Pancreas (tissue), 10 donors: ENCODE results near the gene FTCD. TPM values are rescaled to one million over a fixed set of nuclear protein-coding genes. Genes with fewer than 3 reads are reported as not detected.

ENCODE experiments used
- ATAC-seq, 4 donors: fragments of 200-7000 bp; cut with Tn5 transposase; one replicate each; pipeline versions ENCODE4 v1.8.0 to v1.9.1; 2020; ENCODE audit warnings: mild to moderate bottlenecking in 4 of 4, moderate library complexity in 4 of 4
- DNase-seq, 6 donors: peaks; one replicate each; pipeline ENCODE4 v3.0.0-alpha.2; 2020
- FAIRE-seq: peaks from 2 replicates; lab custom pipeline; 2012; peaks lifted over from hg19 to GRCh38; lab: Jason Lieb, UNC
- H3K27ac ChIP-seq, 4 donors: fragments of 200-600 bp; sonication (generic); 1 replicate in 3 of 4; 2 replicates in 1 of 4; pipeline versions ENCODE4 v1.5.0 to v1.8.0; 2020
- H3K27me3 ChIP-seq, 4 donors: fragments of 200-600 bp; one replicate each; pipeline ENCODE4 v1.8.0; 2021
- H3K36me3 ChIP-seq, 3 donors: fragments of 200-600 bp; sonication (generic) in 1 of 3; one replicate each; pipeline versions ENCODE4 v1.5.0 to v1.8.0; 2020 to 2021
- H3K4me1 ChIP-seq, 3 donors: fragments of 200-600 bp; one replicate each; pipeline ENCODE4 v1.8.0; 2021
- H3K4me3 ChIP-seq, 4 donors: fragments of 200-600 bp; sonication (generic) in 2 of 4; one replicate each; pipeline versions ENCODE4 v1.5.0 to v1.8.0; 2020 to 2021
- H3K9me3 ChIP-seq, 4 donors: fragments of 200-600 bp; one replicate each; pipeline ENCODE4 v1.8.0; 2021
- WGBS, 2 donors: extraction: QIAGEN DNeasy Blood & Tissue Kit; methylation state at CpG; one replicate each; pipeline ENCODE4 v1.1.7; 2013; 5-methylcytosine and 5-hydroxymethylcytosine counted together
- intact Hi-C, 3 donors: fragments of 100-400 bp; cut with DNase I; formaldehyde crosslinking; loops; one replicate each; pipeline versions ENCODE4 v1.11.1 to v1.14.2; 2022
- polyA plus RNA-seq, 2 donors: library from polyadenylated mRNA; stranded (reverse); fragments of 200-250 nt; gene quantifications; one replicate each; pipeline ENCODE4 v1.2.3, GENCODE V29; 2013
- total RNA-seq, 6 donors: library from RNA; stranded (reverse); fragmentation: NEBNext Ultra II Directional in 4 of 6; extraction: Animal tissue kit (Norgen Biotek cat#: 25700) in 4 of 6; gene quantifications; one replicate each; pipeline versions ENCODE4 v1.2.1 to v1.2.4, GENCODE V29; 2021 to 2023
- TF ChIP-seq, protein P1 (sequence below), 4 donors: fragments of 200-600 bp; sonication (generic) in 3 of 4; IDR thresholded peaks; one replicate each; pipeline versions ENCODE4 v1.5.0 to v1.8.0; 2021; ENCODE audit warnings: antibody characterized with exemption in 4 of 4
- donor health status: healthy with polysubstance abuse.
- donor health status: DM: no; HTN: no; CAD: no; lungs with moderate emphysema.
- donor health status: DM: no; HTN: no; CAD: no.
- donor health status: control.
- donor health status: control.
- donor health status: Bipolar disorder and iron deficiency.
- donor health status: DM: yes; HTN: yes; CAD: no.
- donor health status: DM: no; HTN: no; CAD: no.
- donor health status: DM: no; HTN: no; CAD: no.
- donor health status: DM: yes; HTN: yes; CAD: no.

Gene FTCD
- total and polyA plus RNA-seq, 8 donors: 0.31 to 14.0 (median 0.54) TPM

DNA sequence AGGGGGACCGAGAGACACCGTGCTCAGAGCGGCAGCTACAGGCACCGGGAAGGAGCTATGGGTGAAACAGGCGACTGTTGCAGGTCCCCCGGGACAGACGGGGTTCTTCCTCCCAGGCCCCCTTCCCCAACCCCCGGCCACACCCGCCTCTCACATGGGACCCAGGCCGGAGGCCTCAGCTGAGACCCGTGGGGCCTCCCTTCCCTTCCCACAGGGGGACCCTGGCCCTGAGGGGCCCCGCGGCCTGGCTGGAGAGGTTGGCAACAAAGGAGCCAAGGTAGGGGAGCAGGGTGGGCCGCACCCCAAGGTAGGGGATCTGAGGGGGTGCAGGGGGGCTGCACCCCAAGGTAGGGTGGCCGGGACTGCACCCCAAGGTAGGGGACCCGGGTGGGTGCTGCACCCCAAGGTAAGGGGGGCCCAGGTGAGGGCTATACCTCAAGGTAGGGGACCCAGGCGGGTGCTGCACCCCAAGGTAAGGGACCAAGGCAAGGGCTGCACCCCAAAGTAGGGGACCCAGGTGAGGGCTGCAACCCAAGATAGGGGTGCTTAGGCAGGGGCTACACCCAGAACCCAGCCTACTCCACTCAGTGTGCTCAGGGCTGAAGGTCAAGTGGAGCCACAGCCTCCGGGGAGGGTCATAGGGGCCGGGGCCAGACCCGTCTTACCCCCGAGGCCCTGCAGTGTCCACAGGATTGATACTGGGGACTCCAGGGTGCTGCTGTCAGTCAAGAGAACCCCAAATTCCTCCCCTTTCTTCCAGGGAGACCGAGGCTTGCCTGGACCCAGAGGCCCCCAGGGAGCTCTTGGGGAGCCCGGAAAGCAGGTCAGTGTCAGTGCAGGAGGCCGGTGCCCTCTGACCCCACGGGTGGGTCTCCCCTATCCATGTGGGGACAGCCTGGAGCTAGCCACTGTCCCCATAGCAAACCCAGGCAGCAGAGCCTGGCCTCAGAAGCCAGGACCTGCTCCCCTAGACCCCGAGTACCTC is 34.8 kb downstream of the FTCD start:
- intact Hi-C loops: no loop called here
- TF ChIP-seq, protein P1, sequence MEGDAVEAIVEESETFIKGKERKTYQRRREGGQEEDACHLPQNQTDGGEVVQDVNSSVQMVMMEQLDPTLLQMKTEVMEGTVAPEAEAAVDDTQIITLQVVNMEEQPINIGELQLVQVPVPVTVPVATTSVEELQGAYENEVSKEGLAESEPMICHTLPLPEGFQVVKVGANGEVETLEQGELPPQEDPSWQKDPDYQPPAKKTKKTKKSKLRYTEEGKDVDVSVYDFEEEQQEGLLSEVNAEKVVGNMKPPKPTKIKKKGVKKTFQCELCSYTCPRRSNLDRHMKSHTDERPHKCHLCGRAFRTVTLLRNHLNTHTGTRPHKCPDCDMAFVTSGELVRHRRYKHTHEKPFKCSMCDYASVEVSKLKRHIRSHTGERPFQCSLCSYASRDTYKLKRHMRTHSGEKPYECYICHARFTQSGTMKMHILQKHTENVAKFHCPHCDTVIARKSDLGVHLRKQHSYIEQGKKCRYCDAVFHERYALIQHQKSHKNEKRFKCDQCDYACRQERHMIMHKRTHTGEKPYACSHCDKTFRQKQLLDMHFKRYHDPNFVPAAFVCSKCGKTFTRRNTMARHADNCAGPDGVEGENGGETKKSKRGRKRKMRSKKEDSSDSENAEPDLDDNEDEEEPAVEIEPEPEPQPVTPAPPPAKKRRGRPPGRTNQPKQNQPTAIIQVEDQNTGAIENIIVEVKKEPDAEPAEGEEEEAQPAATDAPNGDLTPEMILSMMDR (IDR thresholded peaks at IDR 0.05): no peak
- ATAC-seq: no peak
- Histone ChIP-seq H3K4me1 (no peaks in the 10 kb centered on the region), H3K27me3 (no peaks in the 10 kb centered on the region), H3K36me3 (no peaks in the 10 kb centered on the region), H3K27ac (no peak overlapping the region), H3K9me3 (no peaks in the 10 kb centered on the region), H3K4me3 (no peak overlapping the region)
- WGBS, 2 donors: 62 to 80% methylated on average over 24 to 26 of the region's 26 CpGs
- FAIRE-seq: no peak
- DNase-seq: peak in 4 of 6 donors; percentile 11 to 75 (median 30)

DNA sequence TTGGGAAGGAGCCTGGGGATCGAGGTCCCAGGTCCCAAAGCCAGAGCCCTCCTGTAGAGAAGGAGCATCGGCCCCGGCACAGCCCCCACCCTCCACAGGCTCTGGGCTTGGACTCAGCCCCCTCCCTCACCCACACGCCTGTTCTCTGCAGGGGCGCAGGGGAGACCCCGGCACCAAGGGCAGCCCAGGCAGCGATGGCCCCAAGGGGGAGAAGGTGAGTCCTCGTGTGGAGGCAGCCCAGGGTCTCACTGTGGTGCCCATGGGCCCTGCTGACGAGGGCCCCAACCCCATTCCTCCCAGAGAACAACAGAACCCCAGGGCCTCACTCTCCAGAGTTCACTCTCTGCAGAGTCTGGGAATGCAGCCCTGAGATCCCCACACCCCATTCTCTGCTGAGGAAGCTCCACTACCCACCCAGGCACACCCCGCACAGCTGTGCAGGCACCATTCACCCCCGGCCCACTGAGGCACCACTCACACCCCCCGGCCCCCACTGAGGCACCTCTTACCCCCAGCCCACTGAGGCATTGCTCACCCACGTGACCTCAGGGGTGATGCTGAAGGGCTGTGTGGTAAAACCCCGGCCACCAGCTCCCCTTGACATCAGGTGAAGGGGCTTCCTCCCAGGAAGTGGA is 35.6 kb downstream of the FTCD start:
- WGBS, 2 donors: 62 to 80% methylated on average over 14 of the region's 14 CpGs
- Histone ChIP-seq H3K9me3 (no peaks in the 10 kb centered on the region), H3K4me3 (no peak overlapping the region), H3K27ac (no peak overlapping the region), H3K36me3 (no peaks in the 10 kb centered on the region), H3K4me1 (no peaks in the 10 kb centered on the region), H3K27me3 (no peaks in the 10 kb centered on the region)
- peak in 3 of 6 donors; percentile 10 to 45 (median 45) for DNase-seq
- TF ChIP-seq, protein P1 (IDR thresholded peaks at IDR 0.05): no peak
- no peak for FAIRE-seq
- intact Hi-C loops: no loop called here
- no peak for ATAC-seq

DNA sequence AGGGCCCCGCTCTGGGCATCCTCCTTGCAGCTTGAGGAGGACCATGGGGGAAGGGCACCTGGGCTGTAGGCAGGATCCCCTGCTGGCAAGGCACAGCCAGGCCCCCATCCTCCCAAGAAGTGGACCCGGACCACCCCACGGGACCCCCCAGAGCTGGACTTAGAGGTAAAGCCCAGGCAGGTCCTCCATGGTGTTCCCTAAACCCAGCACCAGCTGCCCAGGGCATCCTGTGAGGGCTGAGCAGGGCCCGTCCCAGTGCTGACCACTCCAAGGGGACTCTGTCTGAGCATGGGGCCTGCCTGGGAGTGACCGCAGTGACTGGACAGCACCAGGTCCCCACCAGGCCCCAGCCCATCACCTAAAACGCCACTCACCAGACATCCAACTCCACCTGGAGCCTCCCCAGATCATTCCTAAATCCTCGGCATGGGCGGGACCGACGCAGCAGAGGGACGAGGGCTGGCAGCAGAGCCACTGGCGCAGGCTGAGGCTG is 36.2 kb downstream of the FTCD start:
- H3K36me3 ChIP-seq: no peaks in the 10 kb centered on the region
- FAIRE-seq: no peak
- no peak for ATAC-seq
- TF ChIP-seq, protein P1 (IDR thresholded peaks at IDR 0.05): no peak
- intact Hi-C loops: no loop called here
- H3K9me3 ChIP-seq: no peaks in the 10 kb centered on the region
- no peaks in the 10 kb centered on the region for H3K4me1 ChIP-seq
- no peak overlapping the region for H3K4me3 ChIP-seq
- DNase-seq: peak in 2 of 6 donors; percentile 12 to 62
- no peaks in the 10 kb centered on the region for H3K27me3 ChIP-seq
- no peak overlapping the region for H3K27ac ChIP-seq
- 66 to 77% methylated on average over 12 of the region's 12 CpGs for WGBS, 2 donors

DNA sequence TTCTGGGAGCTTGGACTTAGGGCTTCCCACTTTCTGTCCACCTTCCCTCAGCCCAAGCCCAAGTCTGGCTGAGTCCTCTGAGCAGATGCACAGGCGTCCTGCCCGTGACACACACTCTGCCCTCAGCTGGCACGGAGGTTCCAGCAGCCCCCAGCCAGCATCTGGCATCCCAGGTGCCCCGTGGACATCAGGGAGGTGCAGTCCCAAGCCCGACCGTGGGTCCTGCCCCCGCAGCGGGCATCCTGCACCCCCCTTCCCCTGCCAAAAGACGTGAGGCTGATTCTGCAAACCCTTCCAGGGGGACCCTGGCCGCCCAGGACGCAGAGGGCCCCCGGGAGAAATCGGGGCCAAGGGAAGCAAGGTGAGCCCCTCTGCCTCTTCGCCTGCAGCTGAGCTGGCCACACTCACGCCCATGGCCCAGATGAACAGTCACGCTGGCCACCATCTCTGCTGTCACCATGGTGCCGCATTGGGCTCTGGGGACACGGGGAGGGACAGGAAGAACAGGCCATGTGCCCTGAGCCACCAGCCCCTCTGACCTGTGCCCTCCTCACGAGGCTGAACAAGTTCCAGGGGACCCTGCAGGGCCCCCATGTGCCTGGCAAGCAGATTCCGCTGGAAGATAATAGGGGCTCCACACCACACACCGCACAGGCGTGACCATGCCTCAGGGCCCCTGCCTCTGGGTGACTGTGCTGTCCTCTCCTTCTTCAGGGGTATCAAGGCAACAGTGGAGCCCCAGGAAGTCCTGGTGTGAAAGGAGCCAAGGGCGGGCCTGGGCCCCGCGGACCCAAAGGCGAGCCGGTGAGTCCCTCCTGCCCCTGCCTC is 36.8 kb downstream of the FTCD start:
- no peak for FAIRE-seq
- intact Hi-C loops: no loop called here
- no peaks in the 10 kb centered on the region for H3K27me3 ChIP-seq
- no peaks in the 10 kb centered on the region for H3K4me1 ChIP-seq
- H3K4me3 ChIP-seq: no peak overlapping the region
- WGBS, 2 donors: 58 to 78% methylated on average over 27 of the region's 27 CpGs
- TF ChIP-seq, protein P1 (IDR thresholded peaks at IDR 0.05): no peak
- ATAC-seq: no peak
- peak in 3 of 6 donors; percentile 8 to 47 (median 46) for DNase-seq
- no peak overlapping the region for H3K27ac ChIP-seq
- no peaks in the 10 kb centered on the region for H3K36me3 ChIP-seq
- no peaks in the 10 kb centered on the region for H3K9me3 ChIP-seq
